AG04450 (cell line): ENCODE data around the gene FAM171A1. TPM values are rescaled to one million over a fixed set of nuclear protein-coding genes. Genes with fewer than 3 reads are reported as not detected.

Experiments used
- CTCF ChIA-PET: fragments of 300-600, 350-600 bp; formaldehyde crosslinking; extraction: SDS; loops from one replicate; lab custom pipeline; 2022; ENCODE audit warnings: antibody characterized with exemption, inconsistent platforms; lab: Charles Lee
- POLR2A ChIA-PET: fragments of 350-600 bp; formaldehyde crosslinking; extraction: SDS; loops from one replicate; lab custom pipeline; 2021; ENCODE audit warnings: antibody characterized with exemption, inconsistent platforms; lab: Yijun Ruan, JAX
- DNase-seq: peaks from one replicate; pipeline ENCODE4 v3.0.0-alpha.2; 2011; ENCODE audit warnings: low read depth, low spot score
- H3K27ac ChIP-seq: one replicate; pipeline ENCODE4 v1.5.1; 2012; ENCODE audit warnings: low read depth, low read length, control low read depth
- H3K27me3 ChIP-seq: one replicate; pipeline ENCODE4 v1.6.0; 2012; ENCODE audit warnings: low read length; ENCODE audit not compliant: control insufficient read depth, insufficient read depth
- H3K4me3 ChIP-seq: 2 replicates; pipeline ENCODE4 v1.5.1; 2011; ENCODE audit warnings: mild to moderate bottlenecking, low read depth, low read length, control low read depth
- H3K9me3 ChIP-seq: 2 replicates; pipeline ENCODE4 v1.5.1; 2012; ENCODE audit warnings: low read length; ENCODE audit not compliant: control insufficient read depth, insufficient read depth
- polyA plus RNA-seq: library from polyadenylated mRNA; depleted of rRNA; stranded (reverse); fragments of >200 nt; gene quantifications from 2 replicates; pipeline ENCODE4 v1.2.3, GENCODE V29; 2011
- TF ChIP-seq, protein P1 (sequence below): IDR thresholded peaks from 2 replicates; pipeline ENCODE4 v1.5.1; 2011; ENCODE audit warnings: low read depth, low read length, control low read depth, inconsistent platforms

The FAM171A1 gene
- polyA plus RNA-seq, 1 experiment = 22.4 TPM

DNA sequence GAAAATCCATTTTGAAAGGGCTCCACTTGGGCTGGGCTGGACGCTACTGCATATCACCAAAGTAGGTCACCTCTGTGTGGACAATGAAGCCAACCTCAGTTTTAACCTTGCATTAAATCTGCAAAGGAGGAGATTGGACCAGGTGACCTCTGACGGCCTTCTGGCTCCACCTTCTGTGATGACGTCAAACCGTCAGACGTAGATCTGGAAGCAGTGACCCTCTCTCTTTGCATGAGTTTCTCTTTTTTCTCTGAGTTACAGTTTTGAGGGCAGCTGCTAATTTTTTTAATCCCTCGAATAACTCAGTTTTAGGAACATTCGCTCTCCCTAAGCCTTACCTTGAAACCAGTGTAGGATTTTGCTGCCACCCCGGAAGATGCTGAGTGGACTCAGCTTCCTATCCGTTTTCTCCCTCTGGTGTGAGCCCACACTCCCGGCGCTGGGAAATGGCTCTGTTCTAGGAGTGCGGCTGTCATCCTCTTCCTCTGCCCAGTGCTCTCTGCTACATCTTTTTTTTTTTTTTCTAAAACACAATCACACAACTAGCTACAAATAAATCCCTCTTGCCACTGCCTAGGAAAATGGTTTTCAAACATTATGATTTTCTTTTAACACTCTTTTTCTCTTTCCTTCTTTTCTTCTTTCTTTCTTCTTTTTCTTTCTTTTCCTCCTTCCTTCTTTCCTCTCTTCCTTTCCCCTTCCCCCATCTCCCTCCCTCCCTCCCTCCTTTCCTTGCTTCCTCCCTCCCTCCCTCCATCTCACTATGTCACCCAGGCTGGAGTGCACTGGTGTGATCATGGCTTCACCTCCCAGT lies 174.9 kb downstream of the FAM171A1 start:
- no peak for DNase-seq
- TF ChIP-seq, protein P1, sequence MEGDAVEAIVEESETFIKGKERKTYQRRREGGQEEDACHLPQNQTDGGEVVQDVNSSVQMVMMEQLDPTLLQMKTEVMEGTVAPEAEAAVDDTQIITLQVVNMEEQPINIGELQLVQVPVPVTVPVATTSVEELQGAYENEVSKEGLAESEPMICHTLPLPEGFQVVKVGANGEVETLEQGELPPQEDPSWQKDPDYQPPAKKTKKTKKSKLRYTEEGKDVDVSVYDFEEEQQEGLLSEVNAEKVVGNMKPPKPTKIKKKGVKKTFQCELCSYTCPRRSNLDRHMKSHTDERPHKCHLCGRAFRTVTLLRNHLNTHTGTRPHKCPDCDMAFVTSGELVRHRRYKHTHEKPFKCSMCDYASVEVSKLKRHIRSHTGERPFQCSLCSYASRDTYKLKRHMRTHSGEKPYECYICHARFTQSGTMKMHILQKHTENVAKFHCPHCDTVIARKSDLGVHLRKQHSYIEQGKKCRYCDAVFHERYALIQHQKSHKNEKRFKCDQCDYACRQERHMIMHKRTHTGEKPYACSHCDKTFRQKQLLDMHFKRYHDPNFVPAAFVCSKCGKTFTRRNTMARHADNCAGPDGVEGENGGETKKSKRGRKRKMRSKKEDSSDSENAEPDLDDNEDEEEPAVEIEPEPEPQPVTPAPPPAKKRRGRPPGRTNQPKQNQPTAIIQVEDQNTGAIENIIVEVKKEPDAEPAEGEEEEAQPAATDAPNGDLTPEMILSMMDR = no peak
- CTCF ChIA-PET = interaction anchor here (0.6 to 1.3 kb wide), 3 partner anchors 28 to 530 kb away, joined by 3 to 15 read pairs (median 3); partner anchors contain the start of gene NMT2
- POLR2A ChIA-PET = no interaction called here
- 0 out of 2 replicates have a peak, but pooled peaks cover 3% of the 10 kb centered on the region for H3K9me3 ChIP-seq
- H3K27me3 ChIP-seq = no peaks in the 10 kb centered on the region
- H3K4me3 ChIP-seq = no peak overlapping the region
- no peak overlapping the region for H3K27ac ChIP-seq

DNA sequence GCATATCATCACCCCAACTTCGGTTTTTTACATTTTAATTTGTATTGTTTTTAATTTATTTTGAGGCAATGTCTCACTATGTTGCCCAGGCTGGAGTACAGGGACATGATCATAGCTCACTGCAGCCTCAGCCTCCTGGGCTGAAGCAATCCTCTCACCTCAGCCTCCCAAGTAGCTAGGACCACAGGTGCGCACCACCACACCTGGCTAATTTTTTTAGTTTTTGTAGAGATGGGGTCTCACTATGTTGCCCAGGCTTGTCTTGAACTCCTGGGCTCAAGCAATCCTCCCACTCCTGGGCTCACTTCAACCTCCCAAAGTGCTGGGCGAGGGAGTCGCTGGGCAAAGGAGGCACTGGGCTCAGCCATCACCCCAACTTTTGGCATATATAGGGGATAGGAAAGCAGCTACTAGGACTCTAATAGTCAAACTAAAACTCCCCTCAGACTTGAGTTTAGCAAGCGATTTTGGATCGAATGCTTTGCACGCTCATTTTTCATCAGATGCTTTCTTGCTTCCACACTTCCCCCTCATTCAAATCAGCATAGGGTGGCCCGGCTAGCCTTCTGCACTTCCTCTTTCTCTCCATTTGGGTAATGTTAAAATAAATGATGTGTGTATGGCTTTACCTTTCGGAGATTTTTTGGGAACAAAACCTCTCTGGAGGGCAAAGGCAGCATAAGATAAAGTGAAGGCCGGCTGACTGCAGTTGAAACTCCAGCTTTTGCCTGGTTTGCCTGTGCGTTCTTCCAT lies 181.8 kb downstream of the FAM171A1 start:
- POLR2A ChIA-PET = no interaction called here
- Histone ChIP-seq H3K9me3 (peaks cover 8% of the 10 kb centered on the region), H3K27ac (no peak overlapping the region), H3K4me3 (no peak overlapping the region), H3K27me3 (no peaks in the 10 kb centered on the region)
- no peak for DNase-seq
- CTCF ChIA-PET = interaction anchor here (0.6 kb wide), 1 partner anchor 8 kb away, joined by 4 read pairs; no protein-coding TSS in a partner anchor
- TF ChIP-seq, protein P1 = no peak

DNA sequence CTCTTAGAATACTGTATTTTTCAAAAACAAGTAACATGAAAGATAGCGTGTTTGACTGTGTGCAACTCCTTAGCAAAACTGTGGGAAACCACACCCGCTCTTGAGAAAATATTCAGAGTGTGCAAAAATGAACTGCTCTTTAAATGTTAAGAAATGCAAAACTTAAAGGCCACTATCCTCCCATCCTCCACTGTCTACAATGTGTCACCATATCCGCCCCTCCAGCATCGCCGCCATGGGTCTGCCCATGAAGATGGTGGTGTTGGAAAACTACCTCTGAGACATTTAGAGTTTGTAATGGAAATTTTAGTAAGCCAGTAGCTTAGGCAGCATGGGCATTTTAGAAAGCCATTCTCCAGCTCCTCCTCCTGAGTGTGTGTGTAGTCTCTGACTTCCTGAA lies 182.5 kb downstream of the FAM171A1 start:
- Histone ChIP-seq H3K9me3 (peaks cover 10% of the 10 kb centered on the region), H3K4me3 (no peak overlapping the region), H3K27ac (no peak overlapping the region), H3K27me3 (no peaks in the 10 kb centered on the region)
- ChIA-PET CTCF (interaction anchor here (1.4 kb wide), 1 partner anchor 20 kb away, joined by 3 read pairs; the partner anchor contains the start of gene NMT2), POLR2A (no interaction called here)
- DNase-seq = no peak
- TF ChIP-seq, protein P1 = no peak

DNA sequence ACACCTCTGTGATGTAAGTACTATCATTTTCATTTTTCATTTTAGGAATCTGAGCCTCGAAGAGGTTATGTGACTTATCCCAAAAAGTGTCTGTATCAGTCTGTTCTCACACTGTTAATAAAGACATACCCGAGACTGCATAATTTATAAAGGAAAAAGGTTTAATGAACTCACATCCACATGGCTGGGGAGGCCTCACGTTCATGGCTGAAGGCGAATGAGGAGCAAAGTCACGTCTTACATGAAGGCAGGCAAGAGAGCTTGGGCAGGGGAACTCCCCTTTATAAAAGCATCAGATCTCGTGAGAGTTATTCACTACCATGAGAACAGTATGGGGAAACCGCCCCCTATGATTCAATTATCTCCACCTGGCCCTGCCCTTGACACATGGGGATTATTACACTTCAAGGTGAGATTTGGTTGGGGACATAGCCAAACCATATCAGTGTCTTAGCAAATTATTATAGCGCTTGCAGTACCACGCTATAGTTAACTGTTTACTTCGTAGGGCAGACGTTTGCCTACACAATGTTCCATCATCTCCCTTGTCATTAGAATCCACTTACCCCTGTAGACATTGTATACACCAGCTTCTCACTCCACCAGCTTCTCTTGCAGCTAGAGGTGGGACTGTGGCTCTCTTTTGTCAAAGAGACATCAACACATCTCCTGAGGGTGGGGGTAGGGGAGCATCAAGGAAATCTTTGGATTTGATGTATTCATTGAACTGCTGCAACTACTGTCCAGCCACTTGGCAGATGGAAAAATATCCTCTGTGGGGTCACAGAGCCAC lies 187.2 kb downstream of the FAM171A1 start:
- POLR2A ChIA-PET = no interaction called here
- TF ChIP-seq, protein P1 = no peak
- Histone ChIP-seq H3K27me3 (no peaks in the 10 kb centered on the region), H3K9me3 (peaks cover 10% of the 10 kb centered on the region), H3K4me3 (no peak overlapping the region), H3K27ac (no peak overlapping the region)
- CTCF ChIA-PET = no interaction called here
- no peak for DNase-seq
